Suppressor macrophage treated with lipopolysaccharide for 1 hour (primary cell): Measurements from ENCODE around the gene TIRAP.
A peak's percentile ranks its signal among the peaks of the same experiment; 100 is the strongest.
"Not testable (repeated sequence)": the region's sequence is repeated elsewhere in the genome, so short reads cannot be mapped to it uniquely, and the experiment has no call there.

Experiments
- DNase-seq, 3 donors: peaks; one replicate each; pipeline ENCODE4 v3.0.0-alpha.2; 2020 to 2022

Gene TIRAP, protein sequence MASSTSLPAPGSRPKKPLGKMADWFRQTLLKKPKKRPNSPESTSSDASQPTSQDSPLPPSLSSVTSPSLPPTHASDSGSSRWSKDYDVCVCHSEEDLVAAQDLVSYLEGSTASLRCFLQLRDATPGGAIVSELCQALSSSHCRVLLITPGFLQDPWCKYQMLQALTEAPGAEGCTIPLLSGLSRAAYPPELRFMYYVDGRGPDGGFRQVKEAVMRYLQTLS

DNA sequence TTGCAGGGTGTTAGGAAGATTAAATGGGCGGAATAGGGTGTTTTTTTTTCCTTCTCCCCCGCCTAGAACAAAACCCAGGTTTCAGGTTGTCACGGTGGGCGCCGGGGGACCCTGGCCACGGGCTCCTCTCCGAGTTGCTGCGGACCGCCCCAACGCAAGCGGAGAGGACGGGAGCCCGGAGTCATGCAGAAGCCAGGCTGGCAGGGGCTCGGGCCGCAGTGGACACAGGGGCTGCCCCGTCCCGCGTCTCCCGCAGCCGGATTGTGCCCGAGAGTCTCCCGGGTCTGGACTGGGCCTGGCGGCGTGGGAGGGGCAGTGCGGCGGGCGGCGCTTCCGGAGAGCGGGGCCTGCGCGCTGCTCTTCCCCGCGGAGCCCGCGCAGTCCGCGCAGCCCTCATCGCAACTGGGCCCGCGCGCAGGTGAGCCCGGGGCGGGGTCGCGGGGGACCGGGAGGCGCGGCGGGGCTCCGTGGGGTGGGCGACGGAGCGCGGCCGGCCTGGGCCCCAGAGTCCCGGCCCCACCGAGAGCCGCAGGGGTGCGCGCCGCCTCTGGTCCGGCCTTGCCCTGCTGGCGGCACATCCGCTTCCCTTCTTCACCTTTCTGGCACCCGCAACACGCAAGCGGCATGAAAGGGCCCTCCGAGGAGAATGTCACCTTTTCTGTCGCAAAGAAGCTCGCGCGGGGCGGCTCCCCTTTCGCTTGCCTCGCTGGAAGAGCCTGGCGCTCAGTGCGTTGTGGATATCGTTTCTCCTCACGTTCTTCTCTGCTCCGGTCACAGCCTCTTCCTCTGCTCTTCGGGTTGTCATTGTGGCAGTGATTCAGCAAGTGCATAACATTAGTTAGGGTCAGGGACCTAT is at the start of gene TIRAP:
Gene TIRAP (plus strand): TSS at position 358 of the 856 bp plus-strand sequence. CDS start 7,802 bp downstream, outside the sequence.
- DNase-seq: peak; percentile 64 to 81 (median 65)

DNA sequence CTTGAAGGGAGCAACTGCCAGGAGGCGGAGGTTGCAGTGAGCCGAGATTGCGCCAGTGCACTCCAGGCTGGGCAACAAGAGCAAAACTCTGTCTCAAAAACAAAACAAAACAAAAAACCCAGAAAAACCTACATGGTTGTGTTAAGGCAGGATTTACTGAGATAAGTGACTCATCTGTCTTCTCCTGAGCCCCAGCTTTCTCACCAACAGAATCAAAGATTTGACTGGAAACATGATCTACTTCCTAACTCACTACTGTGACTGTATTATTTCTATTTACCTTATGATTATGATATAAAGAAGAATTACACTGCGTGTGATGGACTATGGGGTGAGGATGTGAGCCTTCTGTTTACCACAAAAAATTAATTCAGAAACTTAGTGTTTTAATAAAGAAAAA is 49.5 kb upstream of the TIRAP start:
- no peak for DNase-seq

DNA sequence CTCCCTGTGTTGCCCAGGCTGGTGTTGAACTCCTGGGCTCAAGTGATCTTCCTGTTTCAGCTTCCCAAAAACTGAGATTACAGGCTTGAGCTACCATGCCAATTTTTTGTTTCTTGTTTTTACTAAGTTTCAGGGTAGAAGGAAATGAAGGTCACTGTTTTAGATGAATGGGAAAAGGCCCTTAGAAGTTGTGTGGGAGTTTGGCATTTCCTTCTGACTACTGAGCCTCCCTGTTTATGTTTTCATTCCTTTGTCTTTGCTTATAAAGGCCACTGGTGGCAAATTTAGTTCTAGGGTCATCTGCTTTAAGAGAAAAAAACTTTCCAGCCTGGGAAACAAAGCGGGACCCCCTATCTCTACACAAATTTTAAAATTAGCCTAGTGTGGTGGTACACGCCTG is 36.3 kb upstream of the TIRAP start:
- peak in 1 of 3 donors; percentile 1 for DNase-seq

DNA sequence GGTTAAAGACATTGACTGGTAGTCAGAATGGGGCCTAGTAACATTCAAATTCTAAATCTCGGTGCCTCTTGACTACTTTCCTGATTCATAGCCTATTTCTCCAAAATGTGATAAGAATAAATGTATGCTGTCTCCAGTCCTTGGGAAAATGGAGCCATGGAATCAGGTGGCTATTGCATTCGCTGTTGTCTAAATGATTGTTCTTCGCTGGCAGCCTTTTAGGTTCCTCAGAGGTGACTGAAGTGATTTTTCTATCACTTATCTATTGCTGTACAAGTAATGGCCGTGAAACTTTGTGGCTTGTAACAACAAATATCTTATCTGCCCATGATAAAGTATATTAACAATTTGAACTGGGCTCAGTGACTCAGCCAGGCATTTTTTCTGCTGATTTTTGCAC is 29.6 kb upstream of the TIRAP start:
- no peak for DNase-seq

DNA sequence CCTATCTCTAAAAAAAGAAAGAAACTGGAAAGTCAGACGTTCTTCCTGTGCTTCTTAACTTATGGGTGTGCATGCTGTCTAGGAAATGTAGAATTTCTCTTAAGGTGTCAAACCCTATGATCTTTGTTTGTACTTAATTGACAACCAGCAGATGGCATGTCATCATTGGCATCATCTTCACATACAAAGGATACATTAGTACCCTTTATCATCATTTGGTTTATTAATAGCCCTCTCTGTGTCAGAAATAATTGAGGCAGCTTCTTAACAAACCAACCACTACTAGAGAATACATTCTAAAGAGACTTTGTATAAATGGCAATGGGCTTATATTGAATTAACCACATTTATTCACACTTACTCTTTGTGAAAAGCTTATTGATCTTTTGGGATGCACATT is 28.1 kb upstream of the TIRAP start:
- no peak for DNase-seq

DNA sequence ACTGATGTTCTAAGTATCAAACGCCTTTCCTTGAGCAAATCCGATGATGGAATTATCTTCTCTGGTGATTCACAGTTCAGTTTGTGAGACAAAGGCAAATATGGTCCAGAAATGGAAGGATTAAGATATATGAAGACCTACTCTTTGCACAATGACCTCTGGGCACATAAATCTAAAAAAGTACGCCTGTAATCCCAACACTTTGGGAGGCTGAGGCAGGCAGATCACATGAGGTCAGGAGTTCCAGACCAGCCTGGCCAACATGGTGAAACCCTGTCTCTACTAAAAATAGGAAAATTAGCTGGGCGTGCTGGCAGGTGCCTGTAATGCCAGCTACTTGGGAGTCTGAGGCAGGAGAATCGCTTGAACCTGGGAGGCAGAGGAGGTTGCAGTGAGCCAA is 27.4 kb upstream of the TIRAP start:
- DNase-seq: not testable (repeated sequence)

DNA sequence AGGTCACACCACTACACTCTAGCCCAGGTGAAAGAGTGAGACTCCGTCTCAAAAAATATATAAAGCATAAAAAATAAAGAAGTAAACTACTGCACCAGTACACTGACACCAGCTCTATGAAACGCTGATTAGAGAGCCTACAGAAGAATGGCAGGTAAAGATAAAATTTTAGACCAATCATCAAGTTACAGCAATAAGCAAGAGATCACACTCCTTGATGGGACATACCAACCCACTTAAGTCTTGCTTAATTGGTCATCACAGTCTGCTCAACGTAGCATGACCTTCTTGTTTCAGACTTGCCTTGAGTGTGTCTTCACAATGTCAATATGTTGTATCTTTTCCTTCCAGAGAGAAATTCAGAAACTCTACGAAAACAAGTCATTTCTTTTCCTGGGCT is 26.7 kb upstream of the TIRAP start:
- DNase-seq: no peak

DNA sequence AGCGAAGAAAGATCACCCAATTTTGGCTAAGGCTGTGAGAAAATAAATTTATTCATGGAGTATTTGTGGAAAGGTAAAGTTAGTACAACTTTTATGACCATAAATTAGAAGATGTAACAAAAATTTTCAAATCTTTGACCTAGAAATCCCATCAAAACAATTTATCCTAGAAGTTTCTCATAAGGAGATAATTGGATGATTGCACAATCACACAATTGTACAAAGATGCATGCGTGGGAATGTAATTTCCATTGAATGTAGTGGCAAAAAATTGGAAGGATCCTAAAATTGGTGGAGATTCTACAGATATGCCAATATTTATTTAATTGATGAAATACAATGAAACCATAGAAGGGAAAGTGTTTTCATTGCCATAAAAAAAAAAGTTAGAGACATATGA is 25.7 kb upstream of the TIRAP start:
- DNase-seq: no peak

DNA sequence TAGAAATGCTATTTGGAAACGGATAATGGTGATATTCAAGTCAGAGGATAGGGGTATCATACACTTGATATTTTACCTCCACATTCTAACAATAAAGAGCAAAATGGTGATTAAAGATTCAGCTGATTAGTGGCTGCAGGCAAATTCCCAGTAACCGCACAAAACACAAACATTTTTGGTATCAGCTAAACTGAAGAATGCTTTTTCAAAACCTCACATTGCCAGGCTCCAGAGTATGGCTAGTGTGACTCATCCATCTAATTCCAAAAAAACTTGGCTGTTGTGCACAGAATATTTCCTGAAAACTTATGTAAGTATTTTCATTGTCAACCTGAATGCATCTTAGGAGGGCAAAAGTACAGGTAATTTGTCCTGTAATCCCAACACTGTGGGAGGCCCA is 25.1 kb upstream of the TIRAP start:
- no peak for DNase-seq

DNA sequence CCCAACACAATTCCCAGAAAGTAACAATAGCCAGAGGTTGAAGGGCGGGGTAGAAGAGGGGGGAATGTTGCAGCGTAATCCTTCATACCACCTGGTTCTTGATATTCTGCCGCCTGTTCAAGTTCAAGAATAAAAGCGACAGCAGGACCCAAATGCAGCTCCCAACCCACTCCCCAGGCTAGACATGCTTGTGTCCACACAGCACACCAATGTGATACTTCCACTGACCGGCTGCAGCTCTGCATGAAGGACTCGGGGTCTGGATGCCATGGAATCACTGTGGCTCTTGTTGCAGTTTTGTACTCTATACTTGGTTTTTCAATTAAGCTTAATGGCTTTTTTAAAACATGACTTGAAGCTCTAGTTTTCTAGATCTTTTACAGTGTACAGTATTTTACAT is 20.7 kb upstream of the TIRAP start:
- no peak for DNase-seq

DNA sequence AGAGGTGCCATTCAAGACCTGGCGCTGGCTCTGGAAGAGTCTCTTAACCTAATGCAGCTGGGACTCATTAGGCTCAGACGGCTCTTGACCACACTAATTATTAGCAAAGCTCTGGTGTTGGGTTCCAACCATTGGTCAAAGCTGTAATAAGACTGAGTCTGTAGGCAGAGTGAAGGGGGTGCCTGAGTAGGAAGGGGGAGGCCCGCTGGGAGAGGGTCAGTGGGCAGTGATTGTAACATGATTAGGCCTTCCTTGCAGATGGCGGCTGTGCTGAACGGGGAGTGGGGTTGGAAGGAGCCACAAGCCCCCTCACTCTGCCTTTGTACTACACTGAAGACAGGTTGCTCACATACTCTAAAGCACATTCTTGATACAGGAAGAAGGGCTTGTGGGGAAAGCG is 19.4 kb upstream of the TIRAP start:
- DNase-seq: no peak

DNA sequence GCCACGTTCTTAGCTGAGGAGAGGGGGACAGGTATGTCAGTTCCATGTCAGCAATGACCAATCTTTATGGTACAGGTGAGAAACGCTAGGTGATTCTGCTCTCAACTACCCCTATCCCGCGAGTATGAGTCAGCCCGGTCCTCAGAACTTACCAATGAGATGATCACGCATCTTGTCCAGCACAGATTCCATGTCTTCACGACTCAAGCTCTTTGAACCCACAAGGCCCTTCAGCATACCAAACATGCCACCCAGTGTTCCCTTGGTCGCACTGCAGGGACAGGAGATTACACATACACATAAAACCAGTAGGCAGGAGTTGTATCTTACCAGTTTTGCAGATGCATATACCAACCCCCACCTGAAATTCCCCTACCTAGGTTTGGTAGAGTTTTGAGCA is 17.1 kb upstream of the TIRAP start:
- no peak for DNase-seq

DNA sequence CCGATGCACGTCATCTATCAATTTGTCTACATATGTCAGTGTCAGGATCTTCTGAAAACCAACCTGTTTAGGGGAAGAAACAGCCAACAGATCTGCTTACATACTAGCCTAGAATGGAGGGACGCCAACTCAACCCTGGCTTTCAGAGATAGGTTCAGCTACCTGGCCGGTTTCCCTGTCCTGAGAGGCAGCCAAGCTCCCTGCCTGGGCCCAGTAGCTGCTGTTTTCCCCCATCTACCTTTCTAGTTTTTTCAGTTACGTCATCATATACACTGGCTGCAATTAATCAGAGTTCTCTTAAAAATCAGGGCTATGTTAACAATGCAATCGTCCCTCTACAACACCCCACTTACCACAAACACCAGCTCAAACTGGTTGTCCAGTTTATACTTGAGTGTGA is 15.2 kb upstream of the TIRAP start:
- DNase-seq: no peak

DNA sequence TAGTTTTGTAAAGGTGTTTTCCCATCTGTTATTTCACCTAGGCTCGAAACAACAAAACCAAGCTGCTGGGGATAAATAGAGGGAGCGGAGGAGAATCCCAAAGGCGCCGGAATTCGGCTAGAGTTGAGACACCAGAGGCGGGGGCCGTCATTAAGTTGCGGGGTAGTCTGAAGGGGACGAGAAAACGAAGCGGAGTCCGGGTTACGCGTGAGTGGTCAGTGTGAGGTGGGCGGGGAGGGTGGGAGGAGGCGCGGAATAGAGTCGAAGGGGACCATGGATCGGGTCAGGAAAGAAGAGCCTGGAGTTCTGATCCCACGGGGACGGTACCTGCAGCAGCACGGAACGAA is 14.6 kb upstream of the TIRAP start:
- DNase-seq: peak in 2 of 3 donors; percentile 12 to 25

DNA sequence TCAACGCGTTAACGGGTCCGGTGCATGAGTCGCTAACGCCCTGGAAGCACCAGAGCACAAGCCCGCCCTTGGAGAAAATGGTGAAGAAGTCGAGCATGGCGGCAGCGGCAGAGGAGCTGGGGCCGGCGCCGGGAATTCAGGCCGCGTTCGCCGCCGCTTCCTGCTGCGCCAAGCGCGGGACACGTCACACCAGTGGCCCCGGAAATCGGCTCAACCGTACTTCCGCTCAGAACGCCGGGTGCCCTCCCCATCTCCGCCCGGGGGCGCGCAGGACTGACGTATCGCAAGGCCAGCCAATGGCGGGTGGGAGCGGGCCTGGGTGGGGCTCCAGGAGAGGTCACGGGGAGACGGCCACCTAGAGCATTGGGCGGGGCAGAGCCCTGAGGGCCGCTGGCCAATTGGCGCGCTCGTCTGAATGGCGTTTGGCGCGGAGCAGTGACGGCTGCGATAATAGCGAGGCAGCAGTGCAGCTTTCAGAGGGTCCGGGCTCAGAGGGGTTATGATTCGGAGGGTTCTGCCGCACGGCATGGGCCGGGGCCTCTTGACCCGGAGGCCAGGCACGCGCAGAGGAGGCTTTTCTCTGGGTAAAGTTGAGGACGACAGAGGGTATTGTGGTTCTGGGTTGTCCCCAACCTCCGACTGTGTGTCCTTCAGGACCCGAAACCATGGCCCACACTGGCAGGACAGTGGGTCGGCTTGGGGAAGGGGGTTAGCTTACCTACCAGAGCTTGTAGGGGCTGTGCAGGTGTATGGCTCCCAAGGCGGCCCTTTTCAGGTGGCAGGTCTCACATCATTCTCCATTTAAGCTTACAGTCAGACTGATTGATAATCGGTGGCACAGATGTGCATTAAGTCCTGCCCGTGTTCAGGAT is 13.9 kb upstream of the TIRAP start, which contains the start of the genes FOXRED1 and SRPRA:
Gene FOXRED1 (plus strand): TSS at position 447 of the 872 bp plus-strand sequence. CDS start 53 bp downstream, at position 500.
Gene SRPRA (minus strand): TSS at position 188 of the 872 bp plus-strand sequence. CDS start 91 bp downstream, at position 97.
- DNase-seq: peak; percentile 100

DNA sequence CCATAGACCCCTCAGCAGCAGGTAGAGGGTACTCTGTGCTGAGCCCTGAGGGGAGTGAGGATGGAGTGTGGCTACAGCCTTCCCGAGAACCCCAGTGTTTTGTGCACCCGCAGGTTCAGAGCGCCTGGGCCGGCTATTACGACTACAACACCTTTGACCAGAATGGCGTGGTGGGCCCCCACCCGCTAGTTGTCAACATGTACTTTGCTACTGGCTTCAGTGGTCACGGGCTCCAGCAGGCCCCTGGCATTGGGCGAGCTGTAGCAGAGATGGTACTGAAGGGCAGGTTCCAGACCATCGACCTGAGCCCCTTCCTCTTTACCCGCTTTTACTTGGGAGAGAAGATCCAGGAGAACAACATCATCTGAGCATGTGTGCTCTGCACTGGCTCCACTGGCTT is 5.6 kb upstream of the TIRAP start:
- no peak for DNase-seq

DNA sequence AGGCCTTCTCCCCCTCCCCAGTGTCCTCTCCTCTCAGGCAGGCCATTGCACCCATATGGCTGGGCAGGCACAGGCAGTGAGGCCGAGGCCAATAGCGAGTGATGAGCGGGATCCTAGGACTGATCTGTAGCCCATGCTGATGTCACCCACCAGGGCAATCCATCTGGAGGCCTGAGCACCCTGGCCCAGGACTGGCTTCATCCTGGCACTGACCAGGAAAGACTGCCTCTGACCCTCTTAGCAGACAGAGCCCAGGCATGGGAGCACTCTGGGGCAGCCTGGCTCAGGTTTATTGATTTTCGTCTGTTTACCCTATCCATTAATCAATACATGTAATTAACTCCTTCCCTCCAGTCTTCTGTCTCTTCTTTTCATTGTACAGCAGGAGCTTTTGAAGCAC is 5.1 kb upstream of the TIRAP start:
- no peak for DNase-seq

DNA sequence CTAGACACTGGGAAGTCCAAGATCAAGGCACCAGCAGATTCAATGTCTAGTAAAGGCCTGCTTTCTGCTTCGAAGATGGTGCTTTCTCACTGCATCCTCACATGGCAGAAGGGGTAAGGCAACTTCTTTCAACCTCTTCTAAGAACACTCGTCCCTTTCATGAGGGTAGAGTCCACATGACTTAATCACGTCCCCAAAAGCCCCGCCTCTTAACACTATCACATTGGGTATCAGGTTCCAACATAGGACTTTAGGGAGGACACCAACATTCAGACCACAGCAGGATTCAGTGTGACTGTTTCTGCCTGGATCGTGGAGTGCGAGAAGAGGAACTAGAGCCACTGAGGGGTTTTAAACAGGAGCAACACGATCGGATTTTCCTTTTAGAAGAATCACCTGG is 3.7 kb upstream of the TIRAP start:
- DNase-seq: no peak

DNA sequence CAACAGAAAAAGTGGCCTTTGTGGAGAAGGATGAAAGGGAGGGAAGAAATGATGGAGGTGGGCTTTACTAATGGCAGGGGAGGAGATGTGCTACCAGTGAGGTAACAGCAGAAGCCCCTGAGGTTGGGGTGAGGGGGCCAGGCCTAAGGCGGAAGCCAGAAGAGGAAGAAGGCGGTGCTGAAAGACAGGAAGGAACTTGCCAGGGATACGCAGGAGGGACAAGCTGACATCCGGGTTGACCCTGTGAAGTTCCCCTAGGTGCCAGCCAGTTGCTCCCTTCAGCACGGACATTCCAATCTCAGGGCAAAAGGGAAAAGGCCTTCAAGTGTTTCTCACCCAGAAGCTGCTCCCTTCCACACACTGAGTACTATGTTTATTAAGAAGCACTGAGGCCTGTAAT is 2.3 kb upstream of the TIRAP start:
- DNase-seq: peak; percentile 20 to 44 (median 41)

DNA sequence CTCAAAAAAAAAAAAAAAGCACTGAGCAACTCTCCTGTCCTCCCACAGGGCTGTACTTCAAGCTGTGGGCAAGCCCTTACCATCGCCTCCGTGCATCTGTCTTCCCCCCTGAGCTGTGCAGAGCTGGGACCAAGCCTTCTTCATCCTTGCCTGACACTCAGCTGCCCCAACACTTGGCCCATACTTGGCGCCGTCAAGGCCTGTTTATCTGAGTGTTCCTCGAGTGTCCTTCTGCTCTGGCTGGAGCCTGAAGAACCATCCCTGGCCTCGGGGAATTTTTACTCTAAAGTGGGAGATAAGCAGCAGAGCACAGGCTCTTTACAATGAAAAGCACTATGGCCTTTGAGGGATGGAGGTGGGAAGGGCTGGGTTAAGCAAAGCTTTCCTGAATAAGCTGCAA is 1.6 kb upstream of the TIRAP start:
- no peak for DNase-seq

DNA sequence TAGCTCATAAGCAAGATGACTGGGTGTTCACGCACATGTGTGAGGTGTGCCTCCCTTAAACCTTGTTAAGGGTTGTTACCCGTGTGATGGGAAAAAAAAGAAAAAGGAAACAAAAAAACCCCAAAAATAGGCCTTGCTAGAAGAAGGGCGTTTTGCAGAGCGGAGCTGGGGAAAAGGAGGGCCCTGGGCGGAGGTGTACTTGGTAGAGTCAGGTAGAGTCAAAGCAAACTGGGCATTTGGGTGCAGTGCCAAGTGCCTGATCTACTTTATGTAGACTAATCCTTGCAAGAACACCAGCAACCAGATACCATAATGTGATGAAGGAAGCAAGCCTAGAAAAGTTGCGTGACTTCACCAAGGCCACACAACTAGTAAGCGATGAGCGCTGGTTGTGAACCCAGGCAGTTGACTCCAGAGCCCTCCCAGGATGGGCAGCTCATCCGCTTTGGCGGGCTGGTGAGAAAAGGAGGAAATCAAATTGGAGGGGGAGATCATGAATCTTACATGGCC is 1.2 kb upstream of the TIRAP start:
- no peak for DNase-seq

DNA sequence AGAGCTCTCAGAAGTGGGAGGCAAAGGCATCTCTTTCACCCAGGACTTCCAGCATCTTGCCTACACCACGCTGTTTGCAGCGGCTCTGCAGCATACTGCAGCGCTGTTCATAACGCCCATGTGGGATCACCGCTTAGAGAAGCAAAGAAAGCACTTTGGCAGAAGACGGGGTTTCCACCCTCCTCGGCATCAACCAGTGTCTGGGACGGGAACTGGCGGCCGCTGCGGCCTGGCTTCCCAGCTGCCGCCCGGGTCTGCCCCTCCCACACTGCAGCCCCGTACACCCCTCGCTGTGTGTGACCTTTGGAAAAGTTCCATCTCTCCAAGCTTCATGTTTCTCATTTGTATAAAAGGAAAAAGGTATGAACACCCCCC is 545 bp upstream of the TIRAP start:
- peak; percentile 62 to 74 (median 65) for DNase-seq

DNA sequence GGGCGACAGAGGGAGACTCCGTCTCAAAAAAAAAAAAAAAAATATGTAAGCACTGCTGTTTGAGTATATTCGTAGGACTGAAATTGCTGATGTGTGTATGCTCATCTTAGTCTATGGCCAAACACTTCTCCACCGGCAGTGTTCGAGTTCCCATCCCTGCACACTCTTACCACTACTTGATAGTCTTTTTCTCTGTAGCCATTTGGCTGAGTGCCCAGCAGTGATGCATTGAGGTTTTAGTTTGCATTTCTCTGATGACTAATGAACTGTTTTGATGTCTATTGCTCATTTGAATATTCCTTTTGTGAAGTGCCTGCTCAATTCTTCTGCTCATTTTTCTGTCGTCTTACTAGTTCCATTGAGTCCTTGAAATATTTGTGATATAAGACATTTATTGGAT is 1.9 kb downstream of the TIRAP start:
- DNase-seq: peak; percentile 90 to 96 (median 91)
